HUES6 (cell line): Measurements from ENCODE around the gene IGFBP6.
A peak's percentile ranks its signal among the peaks of the same experiment; 100 is the strongest.

ENCODE experiments used
- H3K27ac ChIP-seq: 2 replicates; pipeline ENCODE4 v1.7.0; 2013; ENCODE audit warnings: low read depth, mild to moderate bottlenecking, low read length, inconsistent platforms
- H3K27me3 ChIP-seq: 2 replicates; pipeline ENCODE4 v1.6.1; 2013; ENCODE audit warnings: low read length; ENCODE audit not compliant: control insufficient read depth, insufficient read depth
- H3K36me3 ChIP-seq: 2 replicates; pipeline ENCODE4 v1.6.1; 2013; ENCODE audit warnings: low read length; ENCODE audit not compliant: control insufficient read depth, insufficient read depth
- H3K4me1 ChIP-seq: 2 replicates; pipeline ENCODE4 v1.6.1; 2013; ENCODE audit warnings: low read length; ENCODE audit not compliant: control insufficient read depth, insufficient read depth
- H3K4me3 ChIP-seq: 2 replicates; pipeline ENCODE4 v1.5.1; 2013; ENCODE audit warnings: low read depth, low read length
- H3K9ac ChIP-seq: one replicate; pipeline ENCODE4 v1.6.1; 2013; ENCODE audit warnings: mild to moderate bottlenecking, low read length
- H3K9me3 ChIP-seq: 2 replicates; pipeline ENCODE4 v1.6.1; 2013; ENCODE audit warnings: low read depth, low read length; ENCODE audit not compliant: control insufficient read depth, insufficient read depth

IGFBP6 gene

GRCh38 chr12:53076461-53076860, 21.0 kb upstream of the IGFBP6 start:
- peaks cover 13% of the 10 kb centered on the region for H3K27me3 ChIP-seq
- peaks cover 12% of the 10 kb centered on the region; the same call in 1 of the 2 replicates for H3K36me3 ChIP-seq
- H3K4me1 ChIP-seq, result peaks cover 20% of the 10 kb centered on the region
- H3K9ac ChIP-seq, result no peak overlapping the region
- no peak overlapping the region for H3K4me3 ChIP-seq
- no peaks in the 10 kb centered on the region for H3K9me3 ChIP-seq
- H3K27ac ChIP-seq, result no peak overlapping the region

DNA sequence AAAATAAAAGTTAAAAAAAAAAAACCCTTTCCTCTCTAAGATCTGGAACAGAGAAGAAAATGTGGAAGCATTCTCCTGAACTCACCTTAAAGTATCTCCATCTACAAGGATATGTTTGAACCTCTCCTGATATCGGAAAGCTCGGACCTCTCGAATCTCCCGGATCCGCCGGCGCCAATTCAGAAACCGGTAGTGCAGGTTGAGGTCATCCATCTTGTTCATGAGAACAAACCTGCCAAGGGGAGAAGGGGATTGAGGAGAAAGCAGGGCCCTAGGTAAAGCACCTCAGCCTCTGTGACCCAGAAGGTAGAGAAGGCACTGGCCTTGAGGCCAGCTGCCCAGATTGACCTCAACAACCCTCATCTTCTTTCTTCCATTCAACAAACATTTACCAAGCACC, 20.4 kb upstream of the IGFBP6 start:
- H3K36me3 ChIP-seq, result peaks cover 12% of the 10 kb centered on the region; the same call in 1 of the 2 replicates
- H3K4me1 ChIP-seq, result peaks cover 18% of the 10 kb centered on the region
- no peak overlapping the region for H3K9ac ChIP-seq
- no peaks in the 10 kb centered on the region for H3K9me3 ChIP-seq
- no peak overlapping the region for H3K4me3 ChIP-seq
- peaks cover 18% of the 10 kb centered on the region for H3K27me3 ChIP-seq
- no peak overlapping the region for H3K27ac ChIP-seq

DNA sequence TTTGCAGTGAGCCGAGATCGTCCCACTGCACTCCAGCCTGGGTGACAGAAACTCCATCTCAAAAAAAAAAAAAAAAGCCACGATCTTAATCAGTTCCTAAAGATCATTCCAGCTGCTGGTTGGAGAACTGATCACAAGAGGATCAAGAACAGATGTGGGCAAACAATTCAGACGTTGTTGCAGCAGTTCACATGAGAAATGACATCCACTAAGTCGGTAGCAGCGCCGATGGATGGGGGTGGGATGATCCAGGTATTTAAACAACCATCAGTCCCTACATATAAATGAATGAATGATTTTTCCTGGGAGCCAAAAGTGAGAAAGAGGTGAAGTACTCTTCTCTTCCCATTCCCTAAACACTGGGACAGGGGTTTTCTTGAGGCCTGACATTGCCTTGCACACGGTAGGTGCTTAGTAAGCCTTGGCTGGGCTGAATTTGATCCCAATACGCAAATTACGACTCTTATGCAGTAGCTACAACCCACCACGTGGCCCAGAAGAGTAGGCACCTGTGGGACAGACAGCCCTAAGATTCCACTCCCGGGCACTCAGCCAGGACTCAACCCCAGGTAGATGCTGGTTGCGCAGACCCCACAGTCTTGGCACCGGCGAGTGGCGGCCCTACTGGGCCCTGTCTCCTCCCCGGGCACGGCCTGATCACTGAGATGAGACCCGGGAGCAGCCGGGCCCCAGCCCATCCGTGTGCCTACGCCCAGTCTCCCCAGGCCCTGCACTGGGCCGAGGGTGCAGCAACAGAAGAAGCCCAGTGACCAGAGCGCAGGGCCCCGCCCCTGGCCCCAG, 18.8 kb upstream of the IGFBP6 start:
- Histone ChIP-seq H3K4me1 (peaks cover 9% of the 10 kb centered on the region), H3K27ac (no peak overlapping the region), H3K27me3 (peaks cover 21% of the 10 kb centered on the region), H3K4me3 (peak overlapping the region; percentile 66), H3K9ac (peak overlapping the region; percentile 47), H3K9me3 (no peaks in the 10 kb centered on the region), H3K36me3 (peaks cover 12% of the 10 kb centered on the region; the same call in 1 of the 2 replicates)

DNA sequence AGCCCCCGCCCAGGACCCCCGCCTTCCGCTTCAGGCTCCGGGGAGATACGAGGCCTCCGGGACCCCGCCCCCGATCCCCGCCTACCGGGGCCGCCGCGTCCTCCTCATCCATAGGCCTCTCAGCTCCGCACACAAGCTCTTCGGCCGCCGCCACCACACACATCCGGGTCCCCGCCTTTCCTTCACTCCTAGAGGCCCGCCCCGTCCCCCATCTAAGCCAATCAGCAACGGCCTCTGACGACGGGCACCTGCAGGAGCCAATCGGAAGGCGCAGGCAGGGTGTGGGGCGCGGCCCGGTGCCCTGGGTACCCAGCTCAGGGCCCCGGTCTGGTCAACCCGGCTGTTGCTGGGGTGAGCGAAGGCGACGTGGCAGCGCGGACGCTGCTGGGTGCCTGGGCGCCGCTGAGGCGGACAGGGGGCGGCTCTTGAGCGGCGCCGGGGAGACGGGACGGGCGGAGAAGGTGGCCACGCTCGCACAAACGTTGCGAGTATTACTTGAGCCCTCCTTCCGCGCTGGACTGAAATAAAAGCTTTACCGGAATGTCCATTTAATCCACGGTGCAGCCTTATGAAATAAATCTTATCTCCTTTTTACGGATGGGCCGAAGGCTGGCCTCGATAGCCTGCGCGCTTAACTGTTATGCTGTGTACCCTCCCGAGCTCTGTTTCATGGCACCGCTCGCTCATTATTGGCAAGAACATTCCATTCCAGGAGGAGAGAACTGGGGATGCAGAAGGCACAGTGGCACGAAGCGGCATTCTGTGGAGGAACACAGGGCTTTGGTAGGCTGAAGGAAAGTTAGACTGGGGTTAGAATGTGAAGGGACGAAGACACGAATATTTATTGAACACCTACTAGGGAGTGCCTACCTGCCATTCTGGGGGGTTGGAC, 18.0 kb upstream of the IGFBP6 start, which contains the start of gene SPRYD3:
TSS of gene SPRYD3 (minus strand) at position 165 of the 892 bp plus-strand sequence. CDS start at position 108, 57 bp downstream.
- peaks cover 9% of the 10 kb centered on the region for H3K4me1 ChIP-seq
- H3K36me3 ChIP-seq, result peaks cover 5% of the 10 kb centered on the region; the same call in 1 of the 2 replicates
- no peaks in the 10 kb centered on the region for H3K9me3 ChIP-seq
- peaks cover 21% of the 10 kb centered on the region for H3K27me3 ChIP-seq
- H3K9ac ChIP-seq, result peak within 1 kb of the TSS; percentile 69
- peak within 1 kb of the TSS; percentile 66 for H3K4me3 ChIP-seq
- H3K27ac ChIP-seq, result peak within 1 kb of the TSS; percentile 49; the same call in 1 of the 2 replicates

- no peaks in the 10 kb centered on the region for H3K36me3 ChIP-seq
- H3K27ac ChIP-seq, result no peak overlapping the region
- no peak overlapping the region for H3K9ac ChIP-seq
- peaks cover 30% of the 10 kb centered on the region for H3K27me3 ChIP-seq
- no peaks in the 10 kb centered on the region for H3K9me3 ChIP-seq
- no peak overlapping the region for H3K4me3 ChIP-seq
- H3K4me1 ChIP-seq, result peaks cover 9% of the 10 kb centered on the region
Measured at GRCh38 chr12:53082637-53083175, 14.8 kb upstream of the IGFBP6 start.

- H3K4me3 ChIP-seq, result no peak overlapping the region
- no peaks in the 10 kb centered on the region for H3K9me3 ChIP-seq
- H3K36me3 ChIP-seq, result no peaks in the 10 kb centered on the region
- peaks cover 22% of the 10 kb centered on the region for H3K27me3 ChIP-seq
- H3K9ac ChIP-seq, result no peak overlapping the region
- H3K4me1 ChIP-seq, result no peaks in the 10 kb centered on the region
- no peak overlapping the region for H3K27ac ChIP-seq
Measured at GRCh38 chr12:53086361-53086760, 11.1 kb upstream of the IGFBP6 start.

- Histone ChIP-seq H3K4me1 (no peaks in the 10 kb centered on the region), H3K36me3 (no peaks in the 10 kb centered on the region), H3K27me3 (peaks cover 16% of the 10 kb centered on the region; the same call in 1 of the 2 replicates), H3K9me3 (no peaks in the 10 kb centered on the region), H3K4me3 (no peak overlapping the region), H3K9ac (no peak overlapping the region), H3K27ac (no peak overlapping the region)
Measured at GRCh38 chr12:53090105-53090504, 7.4 kb upstream of the IGFBP6 start.

DNA sequence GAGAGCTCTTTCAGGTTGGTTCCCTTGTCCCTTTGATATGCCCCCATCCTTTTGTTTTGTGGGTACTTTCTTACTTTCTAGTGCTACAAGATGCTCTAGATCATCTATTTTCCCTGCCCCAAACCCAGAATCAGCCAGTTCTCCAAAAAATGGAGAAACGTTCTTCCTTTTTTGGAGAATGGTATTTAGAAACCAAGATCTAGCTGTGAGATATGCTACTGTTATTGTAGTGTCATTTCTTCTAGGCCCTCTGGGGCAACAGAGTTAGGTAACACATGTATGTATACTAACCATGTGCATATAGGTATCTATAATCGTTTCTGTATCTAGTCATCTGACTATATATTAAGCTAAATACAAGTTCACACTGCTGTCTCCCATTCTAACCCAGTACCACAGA, 6.9 kb upstream of the IGFBP6 start:
- Histone ChIP-seq H3K27ac (no peak overlapping the region), H3K4me3 (no peak overlapping the region), H3K9ac (no peak overlapping the region), H3K27me3 (peaks cover 16% of the 10 kb centered on the region; the same call in 1 of the 2 replicates), H3K9me3 (no peaks in the 10 kb centered on the region), H3K36me3 (no peaks in the 10 kb centered on the region), H3K4me1 (no peaks in the 10 kb centered on the region)

DNA sequence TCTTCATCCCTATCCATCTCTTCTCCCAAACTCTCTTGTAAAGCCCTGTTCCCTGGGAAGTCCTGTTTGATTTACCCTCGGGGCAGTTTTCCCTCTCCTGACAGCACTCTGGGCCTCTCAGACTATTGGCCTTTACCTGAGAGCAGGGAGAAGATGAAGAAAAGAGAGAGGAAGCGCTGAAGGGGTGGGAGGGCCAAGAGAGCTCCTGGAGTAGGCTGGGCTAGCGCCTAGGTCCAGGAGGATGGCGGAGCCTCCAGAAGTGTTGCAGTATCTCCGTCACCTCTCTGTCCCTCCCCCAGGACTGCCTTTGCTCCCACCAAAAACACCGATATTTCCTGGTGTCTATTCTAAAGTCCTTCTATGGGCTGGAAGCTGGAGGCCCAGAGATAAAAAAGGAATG, 5.7 kb upstream of the IGFBP6 start:
- H3K9me3 ChIP-seq, result no peaks in the 10 kb centered on the region
- no peak overlapping the region for H3K9ac ChIP-seq
- no peak overlapping the region for H3K27ac ChIP-seq

GRCh38 chr12:53093777-53094393, 3.6 kb upstream of the IGFBP6 start:
- H3K27ac ChIP-seq, result no peak overlapping the region
- H3K27me3 ChIP-seq, result peaks cover 35% of the 10 kb centered on the region
- H3K4me1 ChIP-seq, result peaks cover 16% of the 10 kb centered on the region
- H3K9ac ChIP-seq, result no peak overlapping the region
- H3K9me3 ChIP-seq, result no peaks in the 10 kb centered on the region
- no peaks in the 10 kb centered on the region for H3K36me3 ChIP-seq
- no peak overlapping the region for H3K4me3 ChIP-seq

More for the DNA sequence above, 5.7 kb upstream of the IGFBP6 start:
- peaks cover 22% of the 10 kb centered on the region for H3K27me3 ChIP-seq
- H3K4me3 ChIP-seq, result no peak overlapping the region
- H3K36me3 ChIP-seq, result no peaks in the 10 kb centered on the region
- H3K4me1 ChIP-seq, result peaks cover 6% of the 10 kb centered on the region
